Activated T-cell treated with anti-CD3 and anti-CD28 coated beads, Interleukin-2, amount 50 U/mL, for 24 hours (primary cell): Measurements from ENCODE around the gene RNF8.
"Not testable (repeated sequence)": the region's sequence is repeated elsewhere in the genome, so short reads cannot be mapped to it uniquely, and the experiment has no call there.

Experiments
- DNase-seq: peaks from one replicate; pipeline ENCODE4 v3.0.0-alpha.2; 2020
- H3K27ac Mint-ChIP-seq: 2 replicates; pipeline ENCODE4 v1.8.0; 2020; ENCODE audit warnings: mild to moderate bottlenecking, mixed read lengths
- H3K27me3 Mint-ChIP-seq: 2 replicates; pipeline ENCODE4 v1.8.0; 2020; ENCODE audit warnings: mixed read lengths
- H3K36me3 Mint-ChIP-seq: 2 replicates; pipeline ENCODE4 v1.8.0; 2020; ENCODE audit warnings: low read depth, mixed read lengths
- H3K4me1 Mint-ChIP-seq: 2 replicates; pipeline ENCODE4 v1.8.0; 2020; ENCODE audit warnings: low read depth, mixed read lengths
- H3K4me3 Mint-ChIP-seq: 2 replicates; pipeline ENCODE4 v1.8.0; 2020; ENCODE audit warnings: mild to moderate bottlenecking, moderate library complexity, mixed read lengths
- H3K9me3 Mint-ChIP-seq: 2 replicates; pipeline ENCODE4 v1.8.0; 2020; ENCODE audit warnings: mixed read lengths

RNF8 gene, protein sequence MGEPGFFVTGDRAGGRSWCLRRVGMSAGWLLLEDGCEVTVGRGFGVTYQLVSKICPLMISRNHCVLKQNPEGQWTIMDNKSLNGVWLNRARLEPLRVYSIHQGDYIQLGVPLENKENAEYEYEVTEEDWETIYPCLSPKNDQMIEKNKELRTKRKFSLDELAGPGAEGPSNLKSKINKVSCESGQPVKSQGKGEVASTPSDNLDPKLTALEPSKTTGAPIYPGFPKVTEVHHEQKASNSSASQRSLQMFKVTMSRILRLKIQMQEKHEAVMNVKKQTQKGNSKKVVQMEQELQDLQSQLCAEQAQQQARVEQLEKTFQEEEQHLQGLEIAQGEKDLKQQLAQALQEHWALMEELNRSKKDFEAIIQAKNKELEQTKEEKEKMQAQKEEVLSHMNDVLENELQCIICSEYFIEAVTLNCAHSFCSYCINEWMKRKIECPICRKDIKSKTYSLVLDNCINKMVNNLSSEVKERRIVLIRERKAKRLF

DNA sequence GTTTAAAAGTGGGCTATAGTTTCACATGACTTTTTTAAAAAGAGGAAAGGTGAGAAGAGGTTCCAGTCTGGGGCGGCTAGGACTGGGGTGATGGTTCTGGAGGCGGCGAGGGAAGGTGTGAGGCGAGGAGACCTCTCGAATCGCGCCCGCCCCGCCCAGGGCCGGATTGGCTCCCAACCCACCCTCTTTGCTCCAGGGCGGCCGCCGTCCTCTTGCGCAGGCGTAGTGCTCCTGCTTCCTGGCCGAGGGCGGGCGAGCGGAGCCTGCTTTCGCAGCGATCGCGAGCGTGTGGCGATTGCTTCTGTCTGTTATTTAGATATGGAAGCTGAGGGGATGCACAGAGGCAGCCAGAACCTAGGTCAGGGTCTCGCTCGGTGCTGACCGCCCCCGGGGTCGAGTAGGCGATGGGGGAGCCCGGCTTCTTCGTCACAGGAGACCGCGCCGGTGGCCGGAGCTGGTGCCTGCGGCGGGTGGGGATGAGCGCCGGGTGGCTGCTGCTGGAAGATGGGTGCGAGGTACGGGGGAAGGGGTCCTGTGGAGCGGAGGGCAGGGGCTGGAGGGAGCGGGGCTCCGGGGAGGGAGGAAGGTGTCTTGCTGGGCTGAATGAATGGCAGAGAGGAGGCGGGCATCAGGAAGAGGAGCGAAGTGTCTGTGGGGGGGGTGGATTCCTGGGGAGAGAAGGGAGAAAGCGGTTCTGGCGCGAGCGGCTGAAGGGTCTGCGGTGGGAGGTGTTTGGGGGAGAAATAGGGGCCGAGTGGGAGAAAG lies at the start of gene RNF8:
Gene RNF8, plus strand, starts transcription at position 223 of the 765 bp plus-strand sequence. Its CDS starts 182 bp downstream, at position 405.
- no peaks in the 10 kb centered on the region for H3K9me3 Mint-ChIP-seq
- no peaks in the 10 kb centered on the region for H3K27me3 Mint-ChIP-seq
- H3K36me3 Mint-ChIP-seq = peaks cover 14% of the 10 kb centered on the region
- H3K27ac Mint-ChIP-seq = peak within 1 kb of the TSS; percentile 95
- peaks cover 34% of the 10 kb centered on the region for H3K4me1 Mint-ChIP-seq
- peak; percentile 91 for DNase-seq
- H3K4me3 Mint-ChIP-seq = peak within 1 kb of the TSS; percentile 95

DNA sequence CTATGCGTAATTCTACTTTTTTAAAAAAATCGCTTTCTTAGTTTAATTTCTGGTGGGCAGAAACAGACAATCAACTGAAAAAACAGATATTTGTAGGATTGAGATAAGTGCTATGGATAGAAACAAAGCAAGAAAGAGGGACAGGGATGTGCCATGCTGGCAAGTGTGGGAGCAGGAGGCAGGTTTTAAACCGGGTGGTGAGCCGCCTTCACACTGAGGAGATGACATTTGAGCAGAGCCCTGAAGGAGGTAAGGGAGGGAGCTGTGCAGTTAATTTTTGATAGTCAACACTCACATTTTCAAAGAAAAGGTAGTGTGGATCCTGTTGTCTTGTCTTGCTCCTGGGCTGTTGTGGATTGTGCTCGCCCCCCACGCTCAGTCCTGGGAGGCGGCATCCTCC lies 49.0 kb upstream of the RNF8 start:
- no peak overlapping the region for H3K4me3 Mint-ChIP-seq
- no peak for DNase-seq
- H3K9me3 Mint-ChIP-seq = no peaks in the 10 kb centered on the region
- H3K36me3 Mint-ChIP-seq = peaks cover 75% of the 10 kb centered on the region
- no peaks in the 10 kb centered on the region for H3K4me1 Mint-ChIP-seq
- H3K27me3 Mint-ChIP-seq = no peaks in the 10 kb centered on the region
- H3K27ac Mint-ChIP-seq = no peak overlapping the region

DNA sequence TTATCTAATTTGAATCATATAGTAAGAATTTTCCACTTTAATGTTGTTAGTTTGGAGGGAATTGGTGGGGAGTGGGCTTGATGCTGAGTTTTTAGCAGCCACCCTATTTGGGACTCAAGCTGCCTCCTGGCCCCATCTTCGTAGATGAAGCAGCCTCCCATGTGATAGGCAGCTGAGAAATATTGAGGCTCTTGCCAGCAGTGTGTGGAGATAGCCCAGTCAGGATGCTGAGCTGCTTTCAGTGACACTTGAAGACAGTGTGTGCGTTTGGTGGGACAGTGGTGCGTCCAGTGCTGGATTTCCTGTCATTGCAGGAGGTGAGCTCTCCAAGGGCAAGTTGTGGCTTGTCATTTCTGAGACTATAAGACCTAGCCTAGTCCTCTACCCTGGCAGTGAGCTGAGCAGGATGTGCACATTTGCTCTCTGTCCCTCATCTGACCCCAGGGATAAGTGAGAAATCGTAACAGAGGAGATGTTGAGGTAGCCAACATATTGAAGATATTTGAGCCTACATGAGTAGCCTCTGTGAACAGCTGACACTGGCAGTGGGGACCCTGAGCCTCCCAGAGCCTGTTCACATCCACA lies 47.9 kb upstream of the RNF8 start:
- Mint-ChIP-seq H3K4me1 (no peaks in the 10 kb centered on the region), H3K4me3 (no peak overlapping the region), H3K36me3 (peaks cover 68% of the 10 kb centered on the region), H3K9me3 (no peaks in the 10 kb centered on the region), H3K27ac (no peak overlapping the region), H3K27me3 (no peaks in the 10 kb centered on the region)
- no peak for DNase-seq

DNA sequence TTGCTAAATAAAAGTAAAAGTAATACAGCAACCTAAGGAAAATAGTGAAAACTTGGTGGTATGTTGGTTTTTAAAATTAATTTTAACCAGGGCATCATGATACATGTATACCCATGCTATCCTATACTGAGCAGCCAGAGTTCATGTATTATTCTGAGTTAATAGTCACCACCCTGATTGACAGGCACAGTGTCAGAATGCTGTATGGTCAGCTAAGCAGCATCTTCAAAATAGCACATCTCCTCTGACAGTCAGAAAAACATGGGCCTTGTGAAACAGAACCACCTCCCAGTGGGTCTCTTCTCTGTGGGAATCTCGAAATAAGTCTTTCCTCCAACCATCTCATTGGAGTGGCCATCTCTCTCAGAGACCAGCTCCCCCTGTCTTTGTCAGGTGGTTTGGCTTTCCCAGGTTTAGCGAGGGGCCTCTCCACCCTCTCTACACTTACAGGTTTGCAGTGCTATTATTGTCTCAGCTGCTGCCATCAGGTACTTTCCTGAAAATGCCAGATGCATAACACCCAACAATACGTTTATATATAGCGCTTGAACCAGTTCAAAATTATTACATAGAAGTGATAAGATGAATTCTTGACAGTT lies 47.1 kb upstream of the RNF8 start:
- Mint-ChIP-seq H3K27me3 (no peaks in the 10 kb centered on the region), H3K9me3 (no peaks in the 10 kb centered on the region), H3K36me3 (peaks cover 67% of the 10 kb centered on the region), H3K4me3 (no peak overlapping the region), H3K27ac (no peak overlapping the region), H3K4me1 (no peaks in the 10 kb centered on the region)
- no peak for DNase-seq

DNA sequence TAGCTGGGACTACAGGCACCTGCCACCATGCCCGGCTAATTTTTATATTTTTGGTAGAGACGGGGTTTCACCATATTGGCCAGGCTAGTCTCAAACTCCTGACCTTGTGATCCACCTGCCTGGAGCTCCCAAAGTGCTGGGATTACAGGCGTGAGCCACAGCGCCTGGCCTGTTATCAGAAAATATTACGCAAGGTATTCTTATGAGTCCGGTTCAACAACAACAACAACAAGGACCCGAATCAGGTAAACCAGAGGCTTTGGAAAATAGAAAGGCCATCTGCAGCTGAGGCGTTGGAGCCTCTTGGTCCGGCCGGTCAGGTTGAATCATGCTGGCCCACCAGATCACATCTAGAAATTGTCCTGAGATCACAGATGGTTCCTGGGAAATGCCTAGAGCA lies 46.3 kb upstream of the RNF8 start:
- H3K4me3 Mint-ChIP-seq, H3K9me3 Mint-ChIP-seq, H3K27me3 Mint-ChIP-seq, DNase-seq, H3K27ac Mint-ChIP-seq, H3K4me1 Mint-ChIP-seq: not testable (repeated sequence)
- H3K36me3 Mint-ChIP-seq = peaks cover 67% of the 10 kb centered on the region

DNA sequence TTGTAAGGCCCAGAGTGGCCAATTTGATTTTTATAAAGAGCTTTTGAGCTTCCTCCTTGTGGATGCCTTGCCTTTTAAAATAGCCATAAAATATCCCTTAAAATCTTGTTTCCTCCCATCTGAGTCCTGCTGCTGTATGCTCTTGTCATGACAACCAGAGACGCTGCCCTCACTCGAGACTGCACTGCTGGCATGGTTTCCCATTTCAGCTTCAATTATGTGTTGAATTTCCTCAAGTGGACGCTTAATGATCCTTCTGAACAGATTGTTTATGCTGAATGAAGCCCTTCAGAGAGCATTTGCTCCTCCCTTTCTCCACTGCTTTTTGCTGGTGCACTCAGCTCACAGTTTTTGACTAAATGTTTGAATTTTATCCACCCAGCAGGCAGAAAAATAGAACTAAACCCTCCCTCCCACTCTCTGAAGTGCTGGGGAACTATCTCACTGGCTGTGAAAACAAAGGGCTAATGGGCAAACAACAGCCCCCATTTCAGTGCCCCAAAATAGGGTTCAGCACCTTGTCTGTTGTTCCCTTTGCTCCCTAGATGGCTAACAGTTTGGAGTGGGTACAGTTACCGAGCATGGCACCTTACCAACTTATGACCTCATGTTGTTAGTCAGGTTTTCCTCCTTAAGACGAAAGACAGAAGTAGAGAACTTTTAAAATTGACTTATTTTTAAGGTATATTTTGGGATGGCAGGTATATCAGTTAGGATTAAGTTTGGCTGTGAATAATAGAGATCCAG lies 45.5 kb upstream of the RNF8 start:
- Mint-ChIP-seq H3K27ac (no peak overlapping the region), H3K27me3 (no peaks in the 10 kb centered on the region), H3K4me1 (no peaks in the 10 kb centered on the region), H3K9me3 (no peaks in the 10 kb centered on the region), H3K4me3 (no peak overlapping the region), H3K36me3 (peaks cover 64% of the 10 kb centered on the region)
- DNase-seq = no peak

DNA sequence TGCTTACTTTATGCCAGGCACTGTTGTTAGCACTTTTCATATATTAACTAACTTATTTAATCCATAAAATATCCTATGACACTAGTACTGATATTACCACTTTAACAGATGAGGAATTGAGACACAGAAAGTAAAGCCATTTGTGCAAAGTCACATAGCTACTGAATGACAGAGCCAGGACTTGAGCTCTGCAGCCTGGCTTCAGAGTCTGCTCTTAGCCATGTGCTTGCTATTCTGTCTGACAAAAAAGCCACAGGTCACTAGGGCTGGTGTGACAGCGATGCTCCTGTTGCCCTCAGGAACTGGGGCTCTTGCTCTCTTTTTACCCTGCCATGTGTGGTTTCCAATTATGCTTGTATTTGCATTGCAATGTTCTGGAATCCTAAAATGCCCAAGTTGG lies 44.7 kb upstream of the RNF8 start:
- H3K9me3 Mint-ChIP-seq = no peaks in the 10 kb centered on the region
- no peaks in the 10 kb centered on the region for H3K27me3 Mint-ChIP-seq
- no peak overlapping the region for H3K4me3 Mint-ChIP-seq
- DNase-seq = no peak
- H3K4me1 Mint-ChIP-seq = no peaks in the 10 kb centered on the region
- no peak overlapping the region for H3K27ac Mint-ChIP-seq
- H3K36me3 Mint-ChIP-seq = peaks cover 63% of the 10 kb centered on the region

DNA sequence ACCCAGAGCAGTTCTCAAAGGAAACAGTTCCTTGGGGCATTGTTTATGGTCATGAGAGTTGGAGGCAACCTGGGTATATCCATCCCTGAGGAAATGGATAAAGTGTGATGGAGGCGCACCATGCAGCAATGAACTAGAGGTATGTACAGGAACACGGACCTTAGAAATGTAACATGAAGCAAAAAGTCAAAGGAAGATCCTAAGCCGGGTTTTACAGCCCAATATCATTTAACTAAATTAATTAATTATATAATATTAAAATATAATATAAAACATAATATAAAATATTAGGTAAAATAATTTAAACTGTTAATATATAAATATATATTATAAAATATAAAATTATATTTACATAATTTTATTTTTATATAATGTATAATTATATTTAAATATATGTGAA lies 44.1 kb upstream of the RNF8 start:
- Mint-ChIP-seq H3K4me1 (peaks cover under 1% of the 10 kb centered on the region), H3K36me3 (peaks cover 62% of the 10 kb centered on the region), H3K27ac (no peak overlapping the region), H3K4me3 (no peak overlapping the region), H3K27me3 (no peaks in the 10 kb centered on the region), H3K9me3 (no peaks in the 10 kb centered on the region)
- DNase-seq = no peak

DNA sequence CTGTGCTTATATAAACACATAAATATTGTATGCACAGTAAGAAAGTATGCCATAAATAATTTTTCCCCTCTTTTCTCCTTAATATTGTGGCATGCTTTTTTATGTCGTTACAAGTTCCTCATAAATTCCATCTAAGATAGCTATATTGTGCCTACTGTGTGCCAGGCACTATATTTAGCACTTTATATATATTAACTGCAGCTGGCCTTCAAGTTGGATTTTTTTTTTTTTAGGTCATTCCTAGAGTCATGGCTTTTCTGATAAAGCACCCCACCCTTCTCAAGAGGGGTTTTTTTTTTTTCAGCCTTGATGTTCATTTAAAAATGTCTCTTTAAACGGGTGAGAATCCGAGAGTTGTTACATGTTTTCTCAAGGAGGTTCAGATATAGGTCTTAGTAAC lies 42.8 kb upstream of the RNF8 start:
- peaks cover 2% of the 10 kb centered on the region for H3K4me1 Mint-ChIP-seq
- H3K9me3 Mint-ChIP-seq = no peaks in the 10 kb centered on the region
- peaks cover 60% of the 10 kb centered on the region for H3K36me3 Mint-ChIP-seq
- no peak for DNase-seq
- no peak overlapping the region for H3K27ac Mint-ChIP-seq
- H3K27me3 Mint-ChIP-seq = no peaks in the 10 kb centered on the region
- H3K4me3 Mint-ChIP-seq = no peak overlapping the region

DNA sequence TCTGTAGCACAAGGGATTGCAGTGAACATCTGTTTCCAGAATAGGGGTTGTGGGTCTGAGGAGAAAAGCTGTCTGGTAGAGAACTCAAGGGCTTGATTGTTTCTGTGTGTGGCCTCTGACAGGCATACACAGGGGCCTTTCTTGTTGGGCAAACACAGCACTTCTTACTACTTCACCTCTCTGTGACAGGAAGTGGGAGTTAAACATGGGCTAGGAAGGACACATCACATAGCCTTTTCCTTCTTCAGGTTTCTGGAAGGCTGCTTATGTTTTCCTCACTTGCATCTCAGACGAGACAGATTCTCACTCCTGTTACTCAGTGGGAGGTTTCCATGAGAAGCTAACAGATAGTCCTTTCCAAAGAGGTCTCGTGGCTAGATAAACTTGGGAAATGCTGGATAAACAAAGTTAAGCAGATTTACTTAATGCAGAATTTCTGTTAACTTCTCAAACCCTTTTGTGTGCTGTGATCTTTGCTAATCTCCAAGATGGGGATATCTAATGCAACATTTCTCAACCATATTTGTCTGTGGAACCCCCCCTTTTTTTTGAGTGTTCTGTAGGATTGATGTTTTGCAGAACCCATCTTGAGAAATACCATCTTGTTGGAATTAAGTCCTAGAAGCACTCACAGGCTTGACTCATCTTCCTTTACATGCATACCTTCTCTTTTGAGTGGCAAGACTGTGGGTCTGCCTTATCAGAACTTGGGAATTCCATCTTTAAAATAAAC lies 41.9 kb upstream of the RNF8 start:
- Mint-ChIP-seq H3K4me1 (peaks cover 2% of the 10 kb centered on the region), H3K9me3 (no peaks in the 10 kb centered on the region), H3K36me3 (peaks cover 56% of the 10 kb centered on the region), H3K27me3 (no peaks in the 10 kb centered on the region), H3K4me3 (no peak overlapping the region), H3K27ac (peak overlapping the region; percentile 48)
- DNase-seq = no peak

DNA sequence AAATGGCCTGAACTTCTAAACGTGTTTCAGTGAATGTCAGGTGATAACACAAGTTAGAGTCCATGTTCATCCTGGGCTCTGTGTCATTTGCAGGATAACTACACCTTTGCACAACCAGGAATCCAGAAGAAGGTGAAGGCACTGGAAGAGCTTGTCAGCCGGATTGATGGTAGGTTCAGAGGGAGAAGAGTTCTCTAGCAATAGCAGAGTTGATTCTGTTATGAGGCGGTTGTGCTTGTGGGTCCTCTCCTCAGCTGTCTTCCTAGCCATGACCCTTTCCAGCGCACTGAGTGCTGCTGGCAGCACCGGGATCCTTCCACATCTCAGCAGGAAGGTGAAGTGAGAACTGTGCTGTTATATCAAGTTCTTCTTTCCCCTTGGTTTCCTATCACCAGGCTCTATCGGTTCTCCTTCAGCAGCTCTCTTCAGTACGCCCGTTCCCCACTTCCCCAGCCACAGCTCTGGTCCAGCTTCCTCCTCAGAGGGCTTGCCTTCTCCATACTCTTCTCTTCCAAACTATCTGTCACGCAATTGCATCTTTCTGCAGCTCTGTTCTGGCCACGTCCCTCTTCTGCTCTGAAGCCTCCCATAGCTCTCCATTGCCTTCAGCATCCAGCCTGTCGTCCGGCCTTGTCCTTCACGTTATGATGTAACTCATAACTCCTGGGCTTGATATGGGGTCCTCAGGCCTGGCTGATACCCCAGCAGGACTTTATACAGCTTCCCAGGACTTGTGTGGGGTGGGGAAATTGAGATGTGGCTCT lies 39.9 kb upstream of the RNF8 start:
- DNase-seq = no peak
- Mint-ChIP-seq H3K27me3 (no peaks in the 10 kb centered on the region), H3K4me1 (peaks cover 2% of the 10 kb centered on the region), H3K4me3 (no peak overlapping the region), H3K27ac (peak overlapping the region; percentile 10), H3K36me3 (peaks cover 45% of the 10 kb centered on the region), H3K9me3 (no peaks in the 10 kb centered on the region)

DNA sequence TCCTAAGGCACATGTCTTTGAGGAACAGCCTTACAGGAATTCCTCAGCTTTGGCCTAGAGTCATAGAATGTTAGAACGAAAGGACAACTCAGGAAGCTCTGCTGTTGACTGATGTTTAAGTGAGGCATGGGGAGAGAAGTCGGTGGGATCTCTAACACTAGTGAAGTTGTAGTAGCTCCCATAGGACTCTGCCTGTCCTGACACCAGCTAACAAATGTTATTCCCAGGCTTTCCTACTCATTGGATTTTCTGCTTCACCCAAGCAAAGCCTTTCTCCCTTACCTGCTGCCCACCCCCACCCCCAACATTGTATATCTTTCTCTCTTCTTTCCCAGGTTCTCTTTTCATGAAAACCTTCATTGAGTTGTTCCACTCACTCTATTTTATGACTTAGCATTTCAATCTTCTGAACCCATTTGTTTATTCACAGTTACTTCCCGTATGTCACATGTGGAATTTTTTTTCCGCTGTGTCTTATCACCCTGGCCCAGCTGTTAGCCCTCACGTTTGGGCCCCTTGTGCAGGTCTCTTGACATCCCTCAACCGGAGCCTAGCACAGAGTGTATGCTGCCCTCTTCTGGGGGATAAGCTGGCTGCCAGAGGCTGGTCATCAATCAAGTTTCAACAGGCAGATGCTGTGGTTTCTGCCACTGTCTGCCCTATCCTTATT lies 39.2 kb upstream of the RNF8 start:
- H3K4me3 Mint-ChIP-seq = no peak overlapping the region
- H3K9me3 Mint-ChIP-seq = no peaks in the 10 kb centered on the region
- H3K36me3 Mint-ChIP-seq = peaks cover 43% of the 10 kb centered on the region
- H3K4me1 Mint-ChIP-seq = peaks cover 2% of the 10 kb centered on the region
- no peaks in the 10 kb centered on the region for H3K27me3 Mint-ChIP-seq
- peak overlapping the region; percentile 7 for H3K27ac Mint-ChIP-seq
- peak; percentile 42 for DNase-seq

DNA sequence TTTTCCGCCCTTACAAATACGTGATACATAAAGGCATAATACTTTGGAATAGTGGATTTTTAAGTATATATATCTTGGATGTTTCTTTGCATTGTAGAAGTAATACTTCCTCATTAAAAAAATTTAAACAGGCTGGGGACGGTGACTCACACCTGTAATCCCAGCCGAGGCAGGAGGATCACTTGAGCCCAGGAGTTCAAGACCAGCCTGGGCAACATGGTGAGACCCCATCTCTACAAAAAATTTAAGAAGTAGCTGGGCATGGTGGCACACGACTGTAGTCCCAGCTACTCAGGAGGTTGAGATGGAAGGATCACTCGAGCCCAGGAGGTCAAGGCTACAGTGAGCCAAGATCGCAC lies 38.6 kb upstream of the RNF8 start:
- Mint-ChIP-seq H3K36me3 (peaks cover 42% of the 10 kb centered on the region), H3K4me3 (no peak overlapping the region), H3K4me1 (peaks cover 2% of the 10 kb centered on the region), H3K27me3 (no peaks in the 10 kb centered on the region), H3K27ac (no peak overlapping the region), H3K9me3 (no peaks in the 10 kb centered on the region)
- no peak for DNase-seq
